ENCODE data around the gene CFDP1. TPM values are rescaled to one million over a fixed set of nuclear protein-coding genes. Genes with fewer than 3 reads are reported as not detected.
A peak's percentile ranks its signal among the peaks of the same experiment; 100 is the strongest.

Gene CFDP1
- total and polyA plus RNA-seq, 4 donors = 44.8 to 105 (median 64.1) TPM

DNA sequence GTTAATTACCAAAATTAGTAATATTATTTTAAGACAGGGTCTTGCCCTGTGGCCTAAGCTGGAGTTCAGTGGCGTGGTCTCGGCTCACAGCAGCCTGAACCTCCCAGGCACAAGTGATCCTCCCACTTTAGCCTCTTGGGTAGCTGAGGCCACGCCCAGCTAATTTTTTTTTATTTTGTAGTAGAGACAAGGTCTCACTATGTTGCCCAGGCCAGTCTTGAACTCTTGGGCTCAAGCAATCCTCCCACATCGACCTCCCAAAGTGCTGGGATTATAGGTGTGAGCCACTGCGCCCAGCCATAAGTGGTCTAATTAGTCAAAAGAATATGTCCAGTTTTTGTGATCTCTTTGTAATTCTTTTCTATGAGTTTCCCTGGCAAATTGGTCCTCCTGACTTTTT lies 12.0 kb upstream of the CFDP1 start:
- no peak overlapping the region for H3K4me3 ChIP-seq
- WGBS, 2 donors = 88 to 91% methylated on average over 5 of the region's 5 CpGs
- ATAC-seq (ENCODE audit: insufficient read depth, low FRiP score) = no peak

DNA sequence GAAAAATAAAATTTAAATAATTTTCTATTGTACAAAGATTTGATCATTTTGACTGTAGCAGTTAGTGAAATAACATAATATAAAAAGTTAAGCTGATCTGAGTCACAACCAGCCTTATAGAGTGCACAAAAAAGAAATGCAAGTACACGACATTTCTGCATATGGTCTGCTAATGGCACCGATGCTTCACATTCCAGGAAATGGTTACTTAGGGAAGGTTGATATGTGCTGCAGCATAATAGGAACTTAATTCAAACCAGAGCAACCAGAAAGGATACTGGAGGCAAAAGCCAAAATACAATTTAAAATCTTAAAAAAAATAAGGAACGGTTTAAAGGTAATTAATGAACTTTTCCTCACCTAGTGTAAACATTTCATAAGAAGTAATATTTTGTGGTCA lies 10.0 kb upstream of the CFDP1 start:
- Histone ChIP-seq H3K9me3 (ENCODE audit: control insufficient read depth in 4 of 4, insufficient read depth in 3 of 4, low read length in 3 of 4) (no peaks in the 10 kb centered on the region), H3K9ac (ENCODE audit: insufficient read depth in 1 of 2, low read length in 2 of 2) (no peak overlapping the region), H3K27ac (ENCODE audit: low read depth in 1 of 2, low read length in 1 of 2) (no peak overlapping the region), H3K27me3 (ENCODE audit: control insufficient read depth in 3 of 3, insufficient read depth in 3 of 3, low read length in 2 of 3) (no peaks in the 10 kb centered on the region), H3K4me3 (no peak overlapping the region), H3K4me1 (ENCODE audit: control insufficient read depth in 5 of 5, insufficient read depth in 5 of 5, low read length in 5 of 5) (no peaks in the 10 kb centered on the region), H3K36me3 (ENCODE audit: control insufficient read depth in 4 of 4, insufficient read depth in 4 of 4, low read length in 4 of 4) (peaks cover 0 to 7% (median 0%) of the 10 kb centered on the region in 4 donors)
- ATAC-seq (ENCODE audit: insufficient read depth, low FRiP score) (no peak), DNase-seq (no peak)
- TF ChIP-seq, protein P1, sequence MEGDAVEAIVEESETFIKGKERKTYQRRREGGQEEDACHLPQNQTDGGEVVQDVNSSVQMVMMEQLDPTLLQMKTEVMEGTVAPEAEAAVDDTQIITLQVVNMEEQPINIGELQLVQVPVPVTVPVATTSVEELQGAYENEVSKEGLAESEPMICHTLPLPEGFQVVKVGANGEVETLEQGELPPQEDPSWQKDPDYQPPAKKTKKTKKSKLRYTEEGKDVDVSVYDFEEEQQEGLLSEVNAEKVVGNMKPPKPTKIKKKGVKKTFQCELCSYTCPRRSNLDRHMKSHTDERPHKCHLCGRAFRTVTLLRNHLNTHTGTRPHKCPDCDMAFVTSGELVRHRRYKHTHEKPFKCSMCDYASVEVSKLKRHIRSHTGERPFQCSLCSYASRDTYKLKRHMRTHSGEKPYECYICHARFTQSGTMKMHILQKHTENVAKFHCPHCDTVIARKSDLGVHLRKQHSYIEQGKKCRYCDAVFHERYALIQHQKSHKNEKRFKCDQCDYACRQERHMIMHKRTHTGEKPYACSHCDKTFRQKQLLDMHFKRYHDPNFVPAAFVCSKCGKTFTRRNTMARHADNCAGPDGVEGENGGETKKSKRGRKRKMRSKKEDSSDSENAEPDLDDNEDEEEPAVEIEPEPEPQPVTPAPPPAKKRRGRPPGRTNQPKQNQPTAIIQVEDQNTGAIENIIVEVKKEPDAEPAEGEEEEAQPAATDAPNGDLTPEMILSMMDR (IDR thresholded peaks at IDR 0.05; ENCODE audit: control extremely low read depth, extremely low read depth) = no peak
- WGBS, 2 donors = 87 to 90% methylated on average over 3 of the region's 3 CpGs

More for the DNA sequence above, 12.0 kb upstream of the CFDP1 start:
- Histone ChIP-seq H3K9me3 (ENCODE audit: control insufficient read depth in 4 of 4, insufficient read depth in 3 of 4, low read length in 3 of 4) (no peaks in the 10 kb centered on the region), H3K9ac (ENCODE audit: insufficient read depth in 1 of 2, low read length in 2 of 2) (no peak overlapping the region), H3K4me1 (ENCODE audit: control insufficient read depth in 5 of 5, insufficient read depth in 5 of 5, low read length in 5 of 5) (no peaks in the 10 kb centered on the region), H3K27me3 (ENCODE audit: control insufficient read depth in 3 of 3, insufficient read depth in 3 of 3, low read length in 2 of 3) (no peaks in the 10 kb centered on the region), H3K36me3 (ENCODE audit: control insufficient read depth in 4 of 4, insufficient read depth in 4 of 4, low read length in 4 of 4) (peaks cover 0 to 8% (median 3%) of the 10 kb centered on the region in 4 donors), H3K27ac (ENCODE audit: low read depth in 1 of 2, low read length in 1 of 2) (no peak overlapping the region)
- TF ChIP-seq, protein P1 (IDR thresholded peaks at IDR 0.05; ENCODE audit: control extremely low read depth, extremely low read depth) = no peak
- DNase-seq = no peak

DNA sequence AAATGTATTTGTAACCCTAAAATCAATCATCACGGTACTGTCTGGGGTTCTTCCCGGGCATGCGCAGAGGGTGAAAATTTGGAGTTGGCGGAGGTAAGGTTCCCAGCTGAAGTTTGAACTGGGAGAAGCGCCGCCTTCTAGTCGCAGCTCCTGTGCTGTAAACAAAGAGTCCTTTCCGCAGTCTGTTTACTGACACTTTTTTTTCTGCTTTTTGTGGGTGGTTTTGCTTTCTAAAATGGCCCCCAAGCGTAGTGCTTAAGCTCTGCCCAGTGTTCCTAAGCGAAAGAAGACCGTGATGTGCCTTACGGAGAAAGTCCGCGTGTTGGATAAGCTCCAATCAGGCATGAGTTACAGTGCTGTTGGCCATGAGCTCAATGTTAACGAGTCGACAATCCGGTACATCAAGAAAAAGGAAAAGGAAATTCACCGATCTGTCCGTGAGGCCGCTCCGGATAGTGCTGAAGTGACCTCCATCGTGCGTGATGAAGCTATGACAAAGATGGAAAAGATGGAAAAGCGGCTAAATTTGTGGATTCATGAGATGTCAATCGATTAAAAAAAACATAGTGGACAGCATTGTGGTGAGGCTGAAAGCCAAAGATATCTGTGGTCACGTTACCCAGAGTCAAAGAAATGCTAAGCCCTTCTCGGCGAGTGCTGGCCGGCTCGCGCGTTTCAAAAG lies 570 bp upstream of the CFDP1 start:
- Histone ChIP-seq H3K36me3 (ENCODE audit: control insufficient read depth in 4 of 4, insufficient read depth in 4 of 4, low read length in 4 of 4) (peaks cover 0 to 8% (median 0%) of the 10 kb centered on the region in 4 donors), H3K9me3 (ENCODE audit: control insufficient read depth in 4 of 4, insufficient read depth in 3 of 4, low read length in 3 of 4) (peaks cover 0 to 5% (median 0%) of the 10 kb centered on the region in 4 donors), H3K9ac (ENCODE audit: insufficient read depth in 1 of 2, low read length in 2 of 2) (peak overlapping the region; percentile 90 to 98), H3K4me3 (peak overlapping the region; percentile 32), H3K27ac (ENCODE audit: low read depth in 1 of 2, low read length in 1 of 2) (peak overlapping the region; percentile 93 to 99), H3K27me3 (ENCODE audit: control insufficient read depth in 3 of 3, insufficient read depth in 3 of 3, low read length in 2 of 3) (no peaks in the 10 kb centered on the region), H3K4me1 (ENCODE audit: control insufficient read depth in 5 of 5, insufficient read depth in 5 of 5, low read length in 5 of 5) (peaks cover 0 to 10% (median 4%) of the 10 kb centered on the region in 5 donors)
- ATAC-seq (ENCODE audit: insufficient read depth, low FRiP score) (peak; percentile 65), DNase-seq (peak; percentile 89 to 97 (median 97))
- 2 to 3% methylated on average over 32 of the region's 32 CpGs for WGBS, 2 donors
- TF ChIP-seq, protein P1 (IDR thresholded peaks at IDR 0.05; ENCODE audit: control extremely low read depth, extremely low read depth) = no peak
